ENCODE measurements around the gene NCOA7.

NCOA7 gene

DNA sequence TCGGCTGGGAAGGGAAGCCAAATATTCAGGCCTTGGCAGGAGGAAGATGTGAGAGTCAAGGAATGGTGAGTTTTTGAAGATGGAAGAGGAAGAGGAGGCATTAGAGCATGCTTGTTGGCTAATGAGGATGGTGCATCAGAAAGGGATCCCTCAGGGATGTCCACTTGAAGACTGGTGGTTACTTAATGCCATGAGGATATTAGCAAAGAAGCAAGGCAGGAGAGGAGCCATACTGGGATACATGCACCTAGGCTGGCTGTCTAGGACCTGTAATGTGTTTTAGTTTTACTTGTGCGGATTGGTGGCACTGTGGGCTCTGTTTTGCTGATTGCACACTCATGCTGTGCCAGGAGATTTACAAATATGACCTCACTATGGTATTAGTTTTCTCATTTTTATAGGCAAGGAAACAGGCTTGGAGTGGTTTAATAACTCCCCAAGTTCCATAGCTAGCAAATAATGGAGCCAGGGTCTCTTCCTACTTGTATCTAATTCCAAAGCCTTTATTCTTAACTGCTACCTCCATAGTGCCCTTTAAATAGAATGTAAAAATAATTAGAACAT is 37.8 kb downstream of the NCOA7 start:
- Histone ChIP-seq H3K27ac (replicated peaks) (no peak overlapping the region), H3K4me3 (replicated peaks; ENCODE audit: insufficient read depth, low read length) (no peak overlapping the region), H3K27me3 (ENCODE audit: insufficient read depth, poor library complexity, severe bottlenecking) (no peaks in the 10 kb centered on the region)
- DNase-seq (ENCODE audit: low read depth in 1 of 2, low spot score in 1 of 2), result no peak
- TF ChIP-seq, protein P1, sequence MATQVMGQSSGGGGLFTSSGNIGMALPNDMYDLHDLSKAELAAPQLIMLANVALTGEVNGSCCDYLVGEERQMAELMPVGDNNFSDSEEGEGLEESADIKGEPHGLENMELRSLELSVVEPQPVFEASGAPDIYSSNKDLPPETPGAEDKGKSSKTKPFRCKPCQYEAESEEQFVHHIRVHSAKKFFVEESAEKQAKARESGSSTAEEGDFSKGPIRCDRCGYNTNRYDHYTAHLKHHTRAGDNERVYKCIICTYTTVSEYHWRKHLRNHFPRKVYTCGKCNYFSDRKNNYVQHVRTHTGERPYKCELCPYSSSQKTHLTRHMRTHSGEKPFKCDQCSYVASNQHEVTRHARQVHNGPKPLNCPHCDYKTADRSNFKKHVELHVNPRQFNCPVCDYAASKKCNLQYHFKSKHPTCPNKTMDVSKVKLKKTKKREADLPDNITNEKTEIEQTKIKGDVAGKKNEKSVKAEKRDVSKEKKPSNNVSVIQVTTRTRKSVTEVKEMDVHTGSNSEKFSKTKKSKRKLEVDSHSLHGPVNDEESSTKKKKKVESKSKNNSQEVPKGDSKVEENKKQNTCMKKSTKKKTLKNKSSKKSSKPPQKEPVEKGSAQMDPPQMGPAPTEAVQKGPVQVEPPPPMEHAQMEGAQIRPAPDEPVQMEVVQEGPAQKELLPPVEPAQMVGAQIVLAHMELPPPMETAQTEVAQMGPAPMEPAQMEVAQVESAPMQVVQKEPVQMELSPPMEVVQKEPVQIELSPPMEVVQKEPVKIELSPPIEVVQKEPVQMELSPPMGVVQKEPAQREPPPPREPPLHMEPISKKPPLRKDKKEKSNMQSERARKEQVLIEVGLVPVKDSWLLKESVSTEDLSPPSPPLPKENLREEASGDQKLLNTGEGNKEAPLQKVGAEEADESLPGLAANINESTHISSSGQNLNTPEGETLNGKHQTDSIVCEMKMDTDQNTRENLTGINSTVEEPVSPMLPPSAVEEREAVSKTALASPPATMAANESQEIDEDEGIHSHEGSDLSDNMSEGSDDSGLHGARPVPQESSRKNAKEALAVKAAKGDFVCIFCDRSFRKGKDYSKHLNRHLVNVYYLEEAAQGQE (IDR thresholded peaks at IDR 0.05; ENCODE audit: insufficient replicate concordance, low read depth), result no peak
- TF ChIP-seq, protein P2, sequence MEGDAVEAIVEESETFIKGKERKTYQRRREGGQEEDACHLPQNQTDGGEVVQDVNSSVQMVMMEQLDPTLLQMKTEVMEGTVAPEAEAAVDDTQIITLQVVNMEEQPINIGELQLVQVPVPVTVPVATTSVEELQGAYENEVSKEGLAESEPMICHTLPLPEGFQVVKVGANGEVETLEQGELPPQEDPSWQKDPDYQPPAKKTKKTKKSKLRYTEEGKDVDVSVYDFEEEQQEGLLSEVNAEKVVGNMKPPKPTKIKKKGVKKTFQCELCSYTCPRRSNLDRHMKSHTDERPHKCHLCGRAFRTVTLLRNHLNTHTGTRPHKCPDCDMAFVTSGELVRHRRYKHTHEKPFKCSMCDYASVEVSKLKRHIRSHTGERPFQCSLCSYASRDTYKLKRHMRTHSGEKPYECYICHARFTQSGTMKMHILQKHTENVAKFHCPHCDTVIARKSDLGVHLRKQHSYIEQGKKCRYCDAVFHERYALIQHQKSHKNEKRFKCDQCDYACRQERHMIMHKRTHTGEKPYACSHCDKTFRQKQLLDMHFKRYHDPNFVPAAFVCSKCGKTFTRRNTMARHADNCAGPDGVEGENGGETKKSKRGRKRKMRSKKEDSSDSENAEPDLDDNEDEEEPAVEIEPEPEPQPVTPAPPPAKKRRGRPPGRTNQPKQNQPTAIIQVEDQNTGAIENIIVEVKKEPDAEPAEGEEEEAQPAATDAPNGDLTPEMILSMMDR (IDR thresholded peaks at IDR 0.05; ENCODE audit: insufficient read depth, low read length), result no peak
- TF ChIP-seq SPI1 (IDR thresholded peaks at IDR 0.05; ENCODE audit: borderline replicate concordance, low read depth) (no peak), GABPA (IDR thresholded peaks at IDR 0.05; ENCODE audit: low read depth) (no peak), POLR2AphosphoS5 (IDR thresholded peaks at IDR 0.05; ENCODE audit: low read depth) (no peak)

DNA sequence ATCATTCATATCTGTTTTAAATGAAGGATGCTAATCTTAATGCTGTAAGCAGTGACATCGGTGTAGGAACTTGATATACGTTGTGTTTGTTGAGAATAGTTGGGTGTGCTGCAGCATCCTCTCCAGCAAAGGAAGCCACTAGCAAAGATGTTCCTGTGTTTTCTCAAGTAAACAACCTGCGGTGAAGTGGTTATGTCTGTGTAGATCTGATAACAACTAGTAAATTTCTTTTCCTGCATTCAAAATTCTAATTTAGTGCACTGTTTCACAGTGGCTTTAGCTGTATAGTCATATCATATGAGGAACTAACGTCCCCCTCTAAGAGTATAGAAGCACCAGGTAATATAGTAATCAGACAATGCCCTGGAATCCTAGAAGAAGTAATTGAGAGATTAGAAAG is 38.7 kb downstream of the NCOA7 start:
- DNase-seq (ENCODE audit: low read depth in 1 of 2, low spot score in 1 of 2), result no peak
- Histone ChIP-seq H3K4me3 (replicated peaks; ENCODE audit: insufficient read depth, low read length) (no peak overlapping the region), H3K27ac (replicated peaks) (no peak overlapping the region), H3K27me3 (ENCODE audit: insufficient read depth, poor library complexity, severe bottlenecking) (no peaks in the 10 kb centered on the region)
- TF ChIP-seq GABPA (IDR thresholded peaks at IDR 0.05; ENCODE audit: low read depth) (no peak), POLR2AphosphoS5 (IDR thresholded peaks at IDR 0.05; ENCODE audit: low read depth) (no peak), SPI1 (IDR thresholded peaks at IDR 0.05; ENCODE audit: borderline replicate concordance, low read depth) (no peak)
- TF ChIP-seq, protein P1 (IDR thresholded peaks at IDR 0.05; ENCODE audit: insufficient replicate concordance, low read depth), result no peak
- TF ChIP-seq, protein P2 (IDR thresholded peaks at IDR 0.05; ENCODE audit: insufficient read depth, low read length), result no peak

DNA sequence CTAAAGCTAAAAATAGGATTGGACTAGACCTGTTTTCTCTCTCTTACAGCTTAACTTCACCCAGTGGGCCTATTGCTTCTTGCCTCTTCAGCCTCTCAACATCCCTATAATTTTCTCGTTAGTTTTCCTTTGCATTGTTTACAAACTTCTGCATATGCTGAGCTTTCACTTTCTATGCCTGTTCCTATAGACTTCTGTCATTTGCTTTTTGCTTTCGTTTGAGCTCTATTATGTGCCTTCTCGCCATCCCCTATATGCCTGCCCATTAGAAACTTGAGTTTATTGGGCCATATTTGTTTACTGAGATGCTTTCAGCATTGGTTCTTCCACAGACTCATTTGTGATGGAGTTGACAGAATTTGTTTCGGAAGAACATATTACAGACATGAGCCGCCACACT is 40.9 kb downstream of the NCOA7 start:
- no peak for DNase-seq (ENCODE audit: low read depth in 1 of 2, low spot score in 1 of 2)
- no peak for TF ChIP-seq GABPA (IDR thresholded peaks at IDR 0.05; ENCODE audit: low read depth)
- TF ChIP-seq SPI1 (IDR thresholded peaks at IDR 0.05; ENCODE audit: borderline replicate concordance, low read depth), result no peak
- TF ChIP-seq, protein P2 (IDR thresholded peaks at IDR 0.05; ENCODE audit: insufficient read depth, low read length), result no peak
- no peak for TF ChIP-seq POLR2AphosphoS5 (IDR thresholded peaks at IDR 0.05; ENCODE audit: low read depth)
- TF ChIP-seq, protein P1 (IDR thresholded peaks at IDR 0.05; ENCODE audit: insufficient replicate concordance, low read depth), result no peak
- no peak overlapping the region for H3K4me3 ChIP-seq (replicated peaks; ENCODE audit: insufficient read depth, low read length)
- no peaks in the 10 kb centered on the region for H3K27me3 ChIP-seq (ENCODE audit: insufficient read depth, poor library complexity, severe bottlenecking)
- no peak overlapping the region for H3K27ac ChIP-seq (replicated peaks)

Data from HL-60 (cell line).